NOMO-1 treated with DMSO at 0.1 percent for 48 hours (cell line): Measurements from ENCODE around the gene DCAF7.

Source experiments
- DNase-seq: peaks from one replicate; lab custom pipeline; 2025; ENCODE audit not compliant: unreplicated experiment; lab: John Stamatoyannopoulos, UW

The DCAF7 gene

DNA sequence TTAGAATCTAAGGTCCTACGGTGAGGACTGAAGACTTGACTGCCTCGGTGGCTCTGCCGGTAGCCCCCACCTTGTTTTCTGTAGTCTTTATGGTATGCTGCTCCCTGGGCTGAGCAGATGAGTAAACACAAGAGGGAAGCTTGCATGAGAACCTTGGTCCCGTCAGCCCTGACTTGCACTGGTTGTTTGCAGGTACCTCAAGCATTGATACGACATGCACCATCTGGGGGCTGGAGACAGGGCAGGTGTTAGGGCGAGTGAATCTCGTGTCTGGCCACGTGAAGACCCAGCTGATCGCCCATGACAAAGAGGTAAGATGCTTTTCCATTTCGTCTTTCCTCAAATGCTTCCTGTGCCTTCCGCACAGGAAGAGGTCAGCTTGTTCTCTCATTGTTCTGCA, 29.4 kb downstream of the DCAF7 start:
- no peak for DNase-seq

DNA sequence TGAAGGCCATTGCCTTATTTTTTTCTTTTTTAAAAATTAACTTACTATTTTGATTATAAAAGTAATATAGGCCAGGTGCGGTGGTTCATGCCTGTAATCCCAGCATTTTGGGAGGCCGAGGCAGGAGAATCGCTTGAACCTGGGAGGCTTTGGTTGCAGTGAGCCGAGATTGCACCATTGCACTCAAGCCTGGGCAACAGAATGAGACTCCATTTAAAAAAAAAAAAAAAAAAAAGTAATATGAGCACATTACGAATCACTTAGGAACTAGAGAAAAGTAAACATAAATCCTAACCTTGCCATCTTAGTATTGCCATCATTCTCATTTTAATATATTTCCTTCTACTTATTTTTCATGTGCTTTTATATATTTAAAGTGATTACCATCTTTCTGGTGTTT, 37.5 kb downstream of the DCAF7 start:
- DNase-seq, result no peak

DNA sequence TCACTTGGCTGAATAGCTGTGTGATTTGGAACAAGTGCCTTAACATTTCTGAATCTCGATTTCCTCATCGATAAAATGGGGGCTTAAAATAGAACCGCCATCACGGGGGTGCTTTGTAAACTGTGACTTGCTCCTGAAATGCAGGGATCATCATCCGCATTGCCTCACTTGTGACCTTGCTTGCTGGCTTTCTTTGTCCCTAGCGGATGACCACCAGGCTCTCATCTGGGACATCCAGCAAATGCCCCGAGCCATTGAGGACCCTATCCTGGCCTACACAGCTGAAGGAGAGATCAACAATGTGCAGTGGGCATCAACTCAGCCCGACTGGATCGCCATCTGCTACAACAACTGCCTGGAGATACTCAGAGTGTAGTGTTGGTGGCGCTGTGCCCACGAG, 38.5 kb downstream of the DCAF7 start:
- no peak for DNase-seq

DNA sequence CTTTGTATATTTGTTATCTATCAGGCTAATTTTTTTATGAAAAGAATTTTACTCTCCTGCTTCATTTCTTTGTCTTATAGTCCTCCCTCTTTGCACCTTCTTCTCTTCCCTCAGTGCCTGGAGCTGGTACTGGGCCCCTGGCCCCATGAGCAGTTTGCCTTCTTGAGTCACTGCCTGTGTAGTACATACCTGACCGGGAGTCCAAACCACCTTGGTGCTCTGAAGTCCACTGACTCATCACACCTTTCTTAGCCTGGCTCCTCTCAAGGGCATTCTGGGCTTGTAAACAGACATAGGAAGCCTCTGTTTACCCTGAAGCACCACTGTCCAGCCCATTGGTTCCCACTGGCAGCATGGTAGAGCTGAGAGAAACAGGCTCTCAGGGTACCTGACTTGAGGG, 39.4 kb downstream of the DCAF7 start:
- DNase-seq, result no peak

DNA sequence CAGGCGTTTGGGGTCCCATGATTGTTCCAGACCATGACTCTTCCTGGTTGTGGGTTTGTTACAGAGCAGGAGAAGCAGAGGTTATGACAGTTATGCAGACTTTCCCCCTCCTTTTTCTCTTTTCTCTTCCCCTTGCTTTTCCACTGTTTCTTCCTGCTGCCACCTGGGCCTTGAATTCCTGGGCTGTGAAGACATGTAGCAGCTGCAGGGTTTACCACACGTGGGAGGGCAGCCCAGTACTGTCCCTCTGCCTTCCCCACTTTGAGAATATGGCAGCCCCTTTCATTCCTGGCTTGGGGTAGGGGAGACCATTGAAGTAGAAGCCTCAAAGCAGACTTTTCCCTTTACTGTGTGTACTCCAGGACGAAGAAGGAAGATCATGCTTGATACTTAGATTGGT, 42.5 kb downstream of the DCAF7 start:
- DNase-seq, result no peak

DNA sequence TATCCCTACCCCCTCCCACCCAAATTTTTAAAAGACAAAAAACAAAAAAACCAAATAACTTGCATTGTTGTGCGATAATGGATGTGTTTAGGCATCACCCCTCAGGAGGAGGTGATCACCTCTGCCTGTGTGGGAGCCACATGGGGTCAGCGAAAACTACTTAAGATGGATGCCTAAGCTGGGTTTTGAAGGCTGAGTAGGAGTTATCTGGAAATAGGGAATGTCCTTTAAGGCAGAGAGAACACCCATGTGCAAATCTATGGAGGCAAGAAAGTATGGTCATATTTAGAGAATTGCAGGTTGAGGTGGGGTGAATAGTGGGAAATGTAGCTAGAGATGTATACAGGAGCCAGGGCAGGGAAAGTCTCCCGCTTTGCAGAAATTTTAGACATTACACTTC, 44.9 kb downstream of the DCAF7 start:
- DNase-seq, result no peak

DNA sequence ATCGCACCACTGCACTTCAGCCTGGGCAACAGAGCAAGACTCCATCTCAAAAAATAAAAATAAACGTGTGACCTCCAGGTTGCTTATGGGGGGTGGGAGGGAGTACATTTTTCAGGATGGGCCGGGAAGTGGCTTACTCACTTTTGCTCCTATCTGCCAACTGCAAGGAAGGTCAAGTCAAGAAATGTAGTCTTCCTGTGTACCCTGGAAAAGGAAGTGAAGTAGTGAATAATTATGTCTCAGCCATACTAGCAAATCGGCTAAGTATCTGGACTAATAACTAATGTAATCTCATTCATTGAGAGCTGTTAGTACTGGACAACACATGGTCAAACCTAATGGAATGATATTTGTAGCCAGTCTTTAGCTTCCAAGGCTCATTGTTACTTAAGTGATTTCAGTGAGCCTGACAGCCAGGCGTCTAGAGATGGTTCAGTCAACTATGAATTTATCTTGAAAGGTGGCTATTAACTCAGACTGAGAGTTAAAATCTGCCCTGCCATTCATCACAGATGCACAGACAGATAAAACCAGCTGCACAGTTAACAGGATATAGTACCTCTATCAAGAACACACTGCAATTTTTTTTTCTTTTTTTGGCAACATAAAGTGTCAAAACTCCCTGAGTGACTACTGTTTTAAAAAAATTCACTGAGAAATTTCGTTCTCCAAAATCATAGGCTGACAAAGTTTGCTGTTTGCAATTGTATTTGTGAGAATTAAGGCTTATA, 46.7 kb downstream of the DCAF7 start:
- no peak for DNase-seq

DNA sequence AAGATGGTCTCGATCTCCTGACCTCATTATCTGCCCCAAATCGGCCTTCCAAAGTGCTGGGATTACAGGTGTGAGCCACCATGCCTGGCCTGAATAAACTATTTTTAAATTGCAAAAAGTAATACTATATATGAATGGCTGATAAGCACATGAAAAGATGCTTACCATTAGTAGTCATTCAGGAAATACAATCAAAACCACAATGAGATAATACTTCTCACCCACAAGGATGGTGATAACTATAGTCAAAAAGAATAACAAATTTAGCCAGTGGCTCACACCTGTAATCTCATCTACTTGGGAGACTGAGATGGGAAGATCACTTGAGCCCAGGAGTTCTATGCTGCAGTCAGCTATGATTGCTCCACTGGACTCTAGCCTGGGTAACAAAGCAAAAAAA, 48.0 kb downstream of the DCAF7 start:
- DNase-seq, result no peak

DNA sequence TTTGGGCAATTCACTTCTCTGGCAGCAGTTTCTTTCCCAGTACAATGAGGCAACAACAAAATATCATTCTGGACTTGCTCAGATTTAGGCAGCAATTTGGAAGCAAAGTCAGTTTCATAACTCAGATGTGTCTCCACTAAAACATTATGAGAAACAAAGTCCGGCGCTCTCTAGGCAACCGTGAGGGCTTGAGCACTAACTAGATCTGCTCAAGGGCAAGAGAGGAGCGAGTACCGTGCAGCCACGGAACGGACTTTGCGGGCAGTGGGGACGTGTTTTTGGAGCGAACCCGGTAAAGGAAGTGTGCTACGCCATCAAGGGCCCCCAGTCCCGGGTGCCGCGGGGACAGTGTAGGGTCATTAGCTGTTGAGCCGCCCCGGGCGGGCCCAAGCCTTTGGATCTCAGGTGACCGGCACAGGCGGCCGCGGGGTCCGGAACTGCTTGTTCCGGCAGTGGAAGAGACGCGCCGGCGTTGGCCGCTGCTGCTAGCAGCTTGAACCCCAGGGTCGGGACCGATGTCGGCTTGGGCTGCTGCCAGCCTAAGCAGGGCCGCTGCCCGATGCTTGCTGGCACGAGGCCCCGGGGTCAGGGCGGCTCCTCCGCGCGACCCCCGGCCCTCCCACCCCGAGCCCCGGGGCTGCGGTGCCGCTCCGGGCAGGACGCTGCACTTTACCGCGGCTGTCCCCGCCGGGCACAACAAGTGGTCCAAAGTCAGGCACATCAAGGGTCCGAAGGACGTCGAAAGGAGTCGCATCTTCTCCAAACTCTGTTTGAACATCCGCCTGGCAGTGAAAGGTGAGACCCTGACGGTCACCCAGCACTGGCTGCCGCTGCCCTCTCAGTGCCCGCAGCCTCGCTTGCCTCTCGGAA, 50.5 kb downstream of the DCAF7 start, which contains the start of gene TACO1:
TSS of gene TACO1 (plus strand) at position 327 of the 870 bp plus-strand sequence. CDS start at position 516, 189 bp downstream.
- DNase-seq, result peak; percentile 66

DNA sequence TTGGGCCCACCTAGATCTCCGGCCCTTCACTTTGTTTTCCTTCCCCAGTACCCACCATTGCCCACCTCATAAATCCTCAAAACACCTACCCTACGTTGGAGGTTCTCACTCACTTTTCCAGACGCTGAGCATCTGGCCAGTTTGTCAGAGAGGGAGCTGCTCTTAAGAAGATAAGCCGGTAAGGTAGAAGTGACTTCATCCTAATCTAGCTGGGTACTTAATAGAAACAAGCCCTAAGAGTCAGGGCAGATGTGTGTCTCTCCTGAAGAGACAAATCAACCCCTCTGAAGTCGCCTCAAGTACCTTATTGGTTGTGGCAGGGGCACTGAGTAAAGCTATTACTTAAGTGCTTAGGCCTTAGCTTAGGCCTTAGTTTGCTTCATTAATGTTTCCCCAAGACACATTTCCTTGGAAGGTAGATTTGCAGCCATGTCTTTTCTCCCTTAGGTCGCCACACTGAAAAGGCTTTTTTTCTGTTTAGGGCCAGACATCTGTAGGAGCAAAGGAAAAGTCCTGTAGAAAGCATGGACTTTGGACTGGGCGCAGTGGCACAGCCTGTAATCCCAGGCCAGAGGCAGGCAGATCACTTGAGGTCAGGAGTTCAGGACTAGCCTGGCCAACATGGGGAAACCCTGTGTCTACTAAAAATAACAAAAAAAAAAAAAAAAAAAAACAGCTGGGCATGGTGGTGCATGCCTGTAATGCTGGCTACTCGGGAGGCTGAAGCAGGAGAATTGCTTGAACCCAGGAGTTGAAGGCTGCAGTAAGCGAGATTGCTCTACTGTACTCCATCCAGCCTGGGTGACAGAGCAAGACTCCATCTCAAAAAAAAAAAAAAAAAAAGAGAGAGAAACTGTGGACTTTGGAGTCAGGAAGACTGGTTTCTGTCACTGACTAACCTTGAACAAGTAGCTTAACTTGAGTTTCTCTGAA, 51.4 kb downstream of the DCAF7 start:
- no peak for DNase-seq

DNA sequence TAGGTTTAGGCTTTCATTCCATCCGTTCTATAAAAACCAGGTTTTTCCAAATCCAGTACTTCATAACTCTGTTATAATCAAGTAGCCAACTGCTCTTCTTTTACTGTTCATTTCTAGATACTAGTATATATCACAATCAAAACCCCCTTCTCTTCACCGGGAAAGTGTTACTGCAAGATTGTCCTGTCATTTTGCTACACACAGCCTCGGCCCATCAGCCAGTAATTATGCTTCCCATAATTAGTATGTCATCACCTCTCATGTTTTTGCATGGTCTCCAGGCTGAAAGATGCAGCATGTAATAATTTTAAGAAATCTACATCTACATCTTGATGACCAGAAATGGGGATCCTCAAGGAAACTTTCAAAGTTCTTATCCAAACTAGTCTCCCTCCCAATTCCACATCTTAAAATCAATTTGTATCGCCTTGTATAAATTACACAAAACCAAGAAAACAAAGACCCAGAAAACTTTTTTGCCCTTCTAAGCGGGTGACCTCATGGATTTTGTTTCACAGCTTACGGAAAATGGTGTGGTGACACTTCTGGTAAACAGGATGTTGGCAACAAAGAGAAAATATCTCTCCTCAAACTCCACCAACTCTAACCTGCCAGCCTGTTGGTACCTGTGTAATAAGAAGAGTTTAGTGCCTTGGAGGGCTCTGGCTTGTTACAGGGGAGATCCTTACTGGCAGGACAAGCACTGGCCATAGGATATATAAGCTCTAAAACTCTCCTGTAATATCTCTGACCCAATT, 59.7 kb downstream of the DCAF7 start:
- no peak for DNase-seq

DNA sequence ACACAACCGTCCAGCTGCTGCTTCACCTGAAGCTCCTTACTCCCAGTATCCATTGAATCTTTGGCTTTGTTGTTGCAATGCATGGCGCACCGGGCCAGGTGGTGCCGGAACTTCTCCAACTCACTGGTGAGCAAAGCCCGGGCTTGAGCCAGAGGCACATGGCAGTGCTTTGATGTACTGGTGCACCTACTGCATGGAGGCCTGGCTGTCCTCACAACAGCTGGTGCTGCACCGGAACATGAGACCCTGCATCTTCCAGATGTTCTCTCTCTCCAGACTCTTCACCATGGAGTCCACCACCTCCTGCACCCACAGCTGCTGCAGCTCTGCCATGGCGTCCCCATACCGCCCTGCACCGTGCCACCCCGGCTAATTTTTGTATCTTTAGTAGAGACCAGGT, 60.6 kb downstream of the DCAF7 start:
- DNase-seq, result no peak

DNA sequence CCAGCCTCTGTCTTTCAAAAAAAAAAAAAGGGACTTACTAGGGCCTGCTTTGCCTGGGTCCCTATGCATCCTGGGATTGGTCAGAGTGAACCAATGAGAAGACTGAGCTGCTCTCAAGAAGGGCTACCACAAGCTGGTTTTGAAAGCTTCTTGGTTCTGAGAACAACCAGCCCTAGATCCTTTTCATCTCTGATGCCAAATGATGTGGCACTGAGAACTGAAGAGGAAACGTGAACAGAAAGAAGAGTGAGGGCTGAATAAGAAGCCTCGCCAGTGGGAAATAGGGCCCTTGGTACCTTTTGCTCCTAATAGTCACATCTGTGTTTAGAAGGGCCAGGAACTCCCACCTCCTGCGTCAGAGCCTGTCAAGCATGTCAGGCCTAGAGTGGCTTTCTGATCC, 61.1 kb downstream of the DCAF7 start:
- DNase-seq, result no peak

DNA sequence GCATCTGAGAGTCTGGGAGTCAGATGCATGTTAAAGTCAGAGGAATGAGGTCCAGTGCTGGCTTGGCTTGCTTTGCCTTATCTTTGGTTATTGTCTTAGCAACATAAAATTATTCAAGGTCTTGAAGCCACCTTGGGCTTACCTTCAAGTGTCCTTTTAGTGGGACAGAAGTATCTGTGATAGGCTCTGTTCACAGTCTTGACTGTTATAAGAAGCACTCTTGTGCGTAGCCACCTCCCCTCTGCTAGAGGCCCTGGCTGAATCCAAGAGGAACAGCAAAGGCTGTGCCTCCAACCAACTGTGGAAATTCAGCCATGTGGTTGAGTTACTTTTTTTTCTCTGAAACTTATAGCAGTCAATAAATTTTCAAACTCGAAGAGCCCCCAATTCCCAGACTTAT, 63.4 kb downstream of the DCAF7 start:
- DNase-seq, result no peak

DNA sequence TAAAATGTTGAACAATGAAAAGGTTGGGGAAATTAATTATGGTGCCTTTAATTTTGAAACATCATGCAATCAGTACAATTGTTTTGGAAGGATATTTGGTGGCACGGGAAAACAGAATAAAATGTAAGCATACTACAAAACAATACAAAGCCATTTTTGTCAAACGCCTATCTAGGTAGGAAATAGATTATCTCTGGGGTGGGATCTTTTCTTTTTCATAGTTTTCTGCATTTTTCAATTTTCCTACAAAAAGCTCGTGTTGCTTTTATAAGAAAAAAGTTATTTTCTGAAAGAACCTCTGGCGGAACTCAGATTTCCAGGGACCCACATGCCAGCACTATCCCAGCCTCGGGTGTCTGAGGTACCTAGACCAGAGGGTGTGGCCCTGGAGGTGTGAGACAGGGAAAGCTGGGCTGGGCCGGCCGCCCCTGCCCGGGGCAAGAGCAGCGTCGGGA, 71.0 kb downstream of the DCAF7 start:
- DNase-seq, result no peak

DNA sequence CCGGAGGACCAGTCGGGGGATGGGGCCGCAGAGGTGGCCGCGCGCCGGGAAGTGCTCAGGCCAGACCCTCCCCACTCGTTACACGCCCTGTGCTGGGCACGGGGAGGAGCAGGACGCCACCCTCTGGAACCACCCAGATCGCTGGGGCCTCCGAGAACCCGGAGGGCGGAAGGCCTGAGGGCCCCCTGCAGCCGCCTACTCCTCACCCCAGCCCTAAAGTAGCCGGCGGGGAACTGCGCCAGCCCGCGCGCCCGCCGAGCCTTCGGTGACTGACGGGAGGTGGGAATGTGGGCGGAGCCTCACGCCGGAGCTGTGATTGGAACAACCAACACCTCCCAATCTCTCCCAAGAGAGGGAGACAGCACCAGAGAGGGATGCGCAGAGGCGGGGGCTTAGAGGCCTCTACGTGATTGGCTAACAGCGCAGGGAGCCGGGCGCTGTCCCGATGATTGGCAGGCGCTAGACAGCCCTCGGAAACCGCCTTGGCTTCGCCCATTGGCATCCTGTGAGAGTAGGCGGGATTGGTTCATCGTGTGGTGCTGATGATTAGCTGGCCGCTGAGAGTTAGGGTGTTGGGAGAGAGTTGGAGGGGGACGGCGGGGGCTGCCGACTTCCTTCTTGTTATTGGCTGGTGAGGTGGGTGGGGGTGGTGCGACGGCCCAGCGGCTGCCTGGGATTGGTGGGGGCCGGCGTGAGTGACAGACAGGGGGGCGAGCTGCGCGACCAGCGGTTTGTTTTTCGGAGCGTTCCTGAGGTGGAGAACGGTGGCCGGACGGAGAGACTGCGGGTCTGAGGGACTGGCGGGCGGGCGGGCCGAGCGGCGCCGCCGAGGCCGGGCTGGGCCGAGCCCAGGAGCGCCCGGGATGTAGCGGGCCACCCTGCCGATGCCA, 71.7 kb downstream of the DCAF7 start, which contains the start of gene MAP3K3:
TSS of gene MAP3K3 (plus strand) at position 734 of the 890 bp plus-strand sequence. CDS start 343 bp downstream, outside the sequence.
- DNase-seq, result peak; percentile 100

DNA sequence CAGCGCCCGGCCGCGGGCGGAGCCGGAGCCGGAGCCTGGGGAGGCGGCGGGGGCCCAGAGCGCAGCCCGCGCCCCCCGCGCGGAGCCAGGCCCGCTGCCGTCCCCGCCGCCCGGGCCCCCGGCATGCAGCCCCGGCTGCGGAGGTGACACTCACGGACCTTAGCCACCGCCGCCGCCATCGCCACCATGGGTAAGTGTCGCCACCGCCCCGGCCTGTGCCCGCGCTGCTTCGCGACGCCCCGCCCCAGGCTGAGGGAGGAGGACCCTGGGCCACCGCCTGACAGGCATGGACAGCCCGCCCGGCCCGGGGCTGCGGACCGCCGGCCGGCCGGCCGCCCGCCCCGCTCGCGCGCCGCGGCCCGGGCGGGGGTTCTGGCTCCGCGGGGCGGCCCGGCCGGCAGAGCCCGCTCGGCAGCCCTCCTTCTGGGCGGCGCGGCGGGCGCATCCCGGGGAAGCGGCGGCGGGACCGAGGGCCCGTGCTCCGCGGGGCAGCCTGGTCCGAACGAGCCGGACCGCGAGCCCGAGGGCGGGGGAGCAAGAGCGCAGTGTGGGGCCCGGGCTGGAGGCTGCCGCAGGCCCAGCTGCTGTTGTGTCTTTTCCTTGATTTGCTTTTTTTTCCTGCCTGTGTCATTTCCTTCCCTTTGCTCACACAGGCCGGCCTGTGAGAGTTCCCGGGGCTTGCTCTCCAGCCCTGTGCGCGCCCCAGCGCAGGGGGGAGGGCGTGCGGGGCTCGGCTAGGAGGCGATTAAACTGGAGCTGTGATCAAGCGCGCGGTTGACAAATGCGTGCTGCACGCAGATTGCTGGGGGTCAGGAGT, 72.5 kb downstream of the DCAF7 start:
- DNase-seq, result peak; percentile 55

DNA sequence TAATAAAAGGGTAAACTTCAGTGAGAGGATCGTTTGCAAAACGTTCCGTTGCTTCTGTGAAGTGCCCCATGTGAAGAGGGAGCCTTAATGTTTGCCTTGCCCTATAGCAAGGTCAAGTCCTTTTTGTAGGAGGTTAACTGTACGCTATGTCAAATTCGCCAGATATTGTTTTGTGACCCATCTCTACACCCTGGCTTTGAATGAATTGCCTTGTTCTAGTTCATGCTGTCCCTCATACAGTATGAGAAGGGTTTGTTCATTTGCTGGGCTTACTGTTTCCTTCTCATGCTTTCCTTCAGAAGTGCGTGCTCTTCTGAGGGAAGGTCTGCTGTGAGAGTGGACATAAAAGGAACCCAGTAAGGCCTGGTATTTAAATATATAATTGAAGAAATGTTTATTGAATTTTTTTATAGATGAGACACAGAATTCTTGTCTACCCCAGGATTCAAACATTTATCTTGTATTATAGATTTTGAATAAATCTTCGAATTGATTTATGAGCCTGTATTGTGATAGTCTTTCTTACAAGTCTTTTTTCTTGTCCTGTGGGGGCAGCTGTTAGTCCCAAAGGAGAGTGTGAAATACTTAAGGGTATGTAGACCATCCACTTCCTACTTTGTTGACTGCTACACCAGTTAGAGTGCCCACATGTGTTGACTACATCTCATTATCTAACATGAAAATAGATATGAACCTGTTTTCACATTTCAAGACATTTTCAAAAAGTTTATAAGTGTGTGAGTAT, 73.7 kb downstream of the DCAF7 start:
- peak; percentile 2 for DNase-seq
